IMR-90 (cell line): Measurements from ENCODE around the gene KICS2. TPM values are rescaled to one million over a fixed set of nuclear protein-coding genes. Genes with fewer than 3 reads are reported as not detected.

Experiments used
- ATAC-seq: fragments of 200-7000 bp; cut with Tn5 transposase; 2 replicates; pipeline ENCODE4 v1.9.1; 2020; ENCODE audit warnings: low read depth, mild to moderate bottlenecking, moderate library complexity
- BruUV-seq: library from RNA; stranded (reverse); fragments of 400-500 nt; replicated peaks from 2 replicates; lab custom pipeline; 2021; lab: Mats Ljungman, UMichigan
- CTCF ChIA-PET: fragments of 300-600 bp; formaldehyde crosslinking; extraction: SDS; loops from one replicate; lab custom pipeline; 2021; ENCODE audit warnings: antibody characterized with exemption; lab: Yijun Ruan, JAX
- POLR2A ChIA-PET: fragments of 300-600 bp; sonication (Branson Sonifier 250); formaldehyde crosslinking; loops from one replicate; lab custom pipeline; 2022; ENCODE audit warnings: antibody characterized with exemption; ENCODE audit not compliant: unreplicated experiment; lab: Charles Lee
- DNase-seq: peaks from one replicate; pipeline ENCODE4 v3.0.0; 2013
- H2AFZ ChIP-seq: replicated peaks from 2 replicates; pipeline ENCODE3; 2013; ENCODE audit warnings: low read length, mild to moderate bottlenecking; ENCODE audit not compliant: poor library complexity
- H2AK5ac ChIP-seq: 2 replicates; pipeline ENCODE4 v1.6.1; 2013; ENCODE audit warnings: low read depth, low read length, inconsistent platforms
- H2AK9ac ChIP-seq: replicated peaks from 2 replicates; pipeline ENCODE3; 2013; ENCODE audit warnings: mild to moderate bottlenecking, low read depth, low read length, moderate library complexity; ENCODE audit not compliant: poor library complexity
- H2BK120ac ChIP-seq: 2 replicates; pipeline ENCODE4 v1.6.1; 2013; ENCODE audit warnings: low read depth, low read length, inconsistent platforms
- H2BK15ac ChIP-seq: 3 replicates; pipeline ENCODE4 v1.6.1; 2013; ENCODE audit warnings: low read depth, low read length, inconsistent platforms
- H2BK20ac ChIP-seq: 2 replicates; pipeline ENCODE4 v1.6.1; 2013; ENCODE audit warnings: low read depth, mild to moderate bottlenecking, inconsistent platforms, low read length, moderate library complexity
- H2BK5ac ChIP-seq: 2 replicates; pipeline ENCODE4 v1.6.1; 2013; ENCODE audit warnings: mild to moderate bottlenecking, low read depth, low read length, inconsistent platforms; ENCODE audit not compliant: poor library complexity, severe bottlenecking
- H3K14ac ChIP-seq: replicated peaks from 2 replicates; pipeline ENCODE4 v1.6.1; 2013; ENCODE audit warnings: low read depth, low read length, inconsistent platforms
- H3K18ac ChIP-seq: 2 replicates; pipeline ENCODE4 v1.6.1; 2013; ENCODE audit warnings: low read depth, low read length, control low read depth
- H3K23ac ChIP-seq: 2 replicates; pipeline ENCODE4 v1.6.1; 2013; ENCODE audit warnings: low read depth, low read length, inconsistent platforms
- H3K27ac ChIP-seq: 2 replicates; pipeline ENCODE4 v1.5.1; 2013; ENCODE audit warnings: mild to moderate bottlenecking, control low read depth, low read length; ENCODE audit not compliant: insufficient read depth
- H3K27me3 ChIP-seq: 2 replicates; pipeline ENCODE4 v1.6.1; 2013; ENCODE audit warnings: low read length; ENCODE audit not compliant: control insufficient read depth, insufficient read depth
- H3K36me3 ChIP-seq: 2 replicates; pipeline ENCODE4 v1.6.1; 2013; ENCODE audit warnings: low read length, mixed read lengths; ENCODE audit not compliant: control insufficient read depth, insufficient read depth
- H3K4ac ChIP-seq: 2 replicates; pipeline ENCODE4 v1.6.1; 2013; ENCODE audit warnings: low read depth, low read length, inconsistent platforms
- H3K4me1 ChIP-seq: 2 replicates; pipeline ENCODE4 v1.6.1; 2013; ENCODE audit warnings: low read length, mixed read lengths; ENCODE audit not compliant: control insufficient read depth, insufficient read depth
- H3K4me2 ChIP-seq: 2 replicates; pipeline ENCODE4 v1.6.1; 2013; ENCODE audit warnings: low read depth, mild to moderate bottlenecking, control low read depth, low read length, moderate library complexity
- H3K4me3 ChIP-seq: 2 replicates; pipeline ENCODE4 v1.5.1; 2013; ENCODE audit warnings: low read depth, mild to moderate bottlenecking, control low read depth, low read length, moderate library complexity; ENCODE audit not compliant: insufficient read depth
- H3K56ac ChIP-seq: 2 replicates; pipeline ENCODE4 v1.6.1; 2013; ENCODE audit warnings: low read length, inconsistent platforms; ENCODE audit not compliant: insufficient read depth; ENCODE audit errors: extremely low read depth
- H3K79me1 ChIP-seq, 2 experiments: 2 replicates each; pipeline ENCODE4 v1.6.1; 2013; ENCODE audit warnings: low read length in 2 of 2, inconsistent platforms in 1 of 2, low read depth in 1 of 2
- H3K9ac ChIP-seq: 2 replicates; pipeline ENCODE4 v1.6.1; 2013; ENCODE audit warnings: low read depth, low read length, control low read depth
- H3K9me1 ChIP-seq: 2 replicates; pipeline ENCODE4 v1.6.1; 2013; ENCODE audit warnings: low read length, inconsistent platforms; ENCODE audit not compliant: insufficient read depth
- H3K9me3 ChIP-seq: 2 replicates; pipeline ENCODE4 v1.6.1; 2013; ENCODE audit warnings: low read length; ENCODE audit not compliant: control insufficient read depth, insufficient read depth
- H4K20me1 ChIP-seq: 2 replicates; pipeline ENCODE4 v1.6.1; 2013; ENCODE audit warnings: low read length, inconsistent platforms; ENCODE audit not compliant: insufficient read depth
- H4K5ac ChIP-seq: 2 replicates; pipeline ENCODE4 v1.6.1; 2013; ENCODE audit warnings: mild to moderate bottlenecking, low read depth, low read length, control low read depth
- H4K8ac ChIP-seq, 2 experiments: 2 replicates each; pipeline ENCODE4 v1.6.1; 2013; ENCODE audit warnings: low read depth in 2 of 2, low read length in 2 of 2, control low read depth in 1 of 2, inconsistent platforms in 1 of 2
- H4K91ac ChIP-seq: 2 replicates; pipeline ENCODE4 v1.6.1; 2013; ENCODE audit warnings: low read depth, low read length, inconsistent platforms; ENCODE audit not compliant: insufficient read depth
- BHLHE40 ChIP-seq: fragments of 150-350 bp; IDR thresholded peaks from 2 replicates; pipeline ENCODE4 v1.6.1; 2016; ENCODE audit warnings: mild to moderate bottlenecking, low read depth, low read length
- CEBPB ChIP-seq: IDR thresholded peaks from 2 replicates; pipeline ENCODE4 v1.6.1; 2012; ENCODE audit warnings: low read depth, low read length, improper control_type of control experiment
- CHD1 ChIP-seq: IDR thresholded peaks from 2 replicates; pipeline ENCODE4 v1.6.1; 2012; ENCODE audit warnings: low read depth, low read length, improper control_type of control experiment
- ELK1 ChIP-seq: fragments of 150-350 bp; IDR thresholded peaks from 2 replicates; pipeline ENCODE4 v1.6.1; 2016; ENCODE audit warnings: low read depth, mild to moderate bottlenecking, low read length, moderate library complexity, borderline replicate concordance
- FOS ChIP-seq: fragments of 150-350 bp; IDR thresholded peaks from 2 replicates; pipeline ENCODE4 v1.6.1; 2016; ENCODE audit warnings: low read depth, low read length
- MAFK ChIP-seq: IDR thresholded peaks from 2 replicates; pipeline ENCODE4 v1.6.1; 2012; ENCODE audit warnings: low read depth, low read length, improper control_type of control experiment
- MAZ ChIP-seq: IDR thresholded peaks from 2 replicates; pipeline ENCODE4 v1.6.1; 2012; ENCODE audit warnings: low read depth, mild to moderate bottlenecking, low read length, improper control_type of control experiment, moderate library complexity, borderline replicate concordance
- MXI1 ChIP-seq: IDR thresholded peaks from 2 replicates; pipeline ENCODE4 v1.6.1; 2012; ENCODE audit warnings: low read depth, mild to moderate bottlenecking, low read length, moderate library complexity, borderline replicate concordance
- NFE2L2 ChIP-seq: fragments of 150-350 bp; IDR thresholded peaks from 2 replicates; pipeline ENCODE4 v1.6.1; 2016; ENCODE audit warnings: low read depth, mild to moderate bottlenecking, low read length
- RAD21 ChIP-seq: IDR thresholded peaks from 2 replicates; pipeline ENCODE4 v1.6.1; 2012; ENCODE audit warnings: low read length, improper control_type of control experiment
- RCOR1 ChIP-seq: IDR thresholded peaks from 2 replicates; pipeline ENCODE4 v1.6.1; 2012; ENCODE audit warnings: mild to moderate bottlenecking, low read length, improper control_type of control experiment; ENCODE audit not compliant: insufficient replicate concordance
- RFX5 ChIP-seq: IDR thresholded peaks from 2 replicates; pipeline ENCODE4 v1.8.0; 2012; ENCODE audit warnings: low read depth, mild to moderate bottlenecking, low read length, moderate library complexity
- SMC3 ChIP-seq: fragments of 150-350 bp; IDR thresholded peaks from 2 replicates; pipeline ENCODE4 v1.6.1; 2016; ENCODE audit warnings: low read depth, mild to moderate bottlenecking, antibody characterized with exemption, low read length, moderate library complexity
- WGBS, 2 experiments: methylation state at CpG; one replicate each; pipeline versions ENCODE4 v1.1.5 to v1.1.7; 2013; ENCODE audit warnings: missing lambda C conversion rate in 2 of 2; ENCODE audit not compliant: insufficient read length in 1 of 2; ENCODE audit errors: extremely low coverage in 2 of 2; 5-methylcytosine and 5-hydroxymethylcytosine counted together
- dilution Hi-C: fragments of 300-500 bp; cut with HindIII; formaldehyde crosslinking; loops from one replicate; pipeline ENCODE4 v1.14.3; 2018; ENCODE audit warnings: low sequenced_read_pairs; ENCODE audit not compliant: unreplicated experiment
- in situ Hi-C: fragments of 300-500 bp; cut with MboI; formaldehyde crosslinking; loops from 3 replicates; pipeline ENCODE4 v1.14.3; 2019; ENCODE audit warnings: low sequenced_read_pairs, inconsistent platforms, mixed read lengths
- intact Hi-C: fragments of 100-400 bp; cut with micrococcal nuclease; formaldehyde crosslinking; loops from 2 replicates; pipeline ENCODE4 v1.10.0; 2022
- polyA plus RNA-seq, 3 experiments: library from polyadenylated mRNA; depleted of rRNA; stranded (reverse); fragments of >200 nt; gene quantifications; 2 replicates each; pipeline ENCODE4 v1.2.3, GENCODE V29; 2012; ENCODE audit warnings: low replicate concordance in 1 of 3
- total RNA-seq: library from RNA; depleted of rRNA; stranded (reverse); fragments of >200 nt; gene quantifications from 2 replicates; pipeline ENCODE4 v1.2.3, GENCODE V29; 2012
- TF ChIP-seq, protein P1 (sequence below): conservative IDR thresholded peaks from 2 replicates; pipeline ENCODE4 v1.5.1; 2012; ENCODE audit warnings: mild to moderate bottlenecking, low read depth, low read length, improper control_type of control experiment
- TF ChIP-seq, protein P2 (sequence below): fragments of 150-350 bp; IDR thresholded peaks from 2 replicates; pipeline ENCODE4 v1.6.1; 2017; ENCODE audit warnings: mild to moderate bottlenecking, antibody characterized with exemption, low read length, low read depth

The KICS2 gene
- total and polyA plus RNA-seq, 2 of the 4 experiments (the other 2 are of a cell fraction) = 2.4 to 6.1 TPM

DNA sequence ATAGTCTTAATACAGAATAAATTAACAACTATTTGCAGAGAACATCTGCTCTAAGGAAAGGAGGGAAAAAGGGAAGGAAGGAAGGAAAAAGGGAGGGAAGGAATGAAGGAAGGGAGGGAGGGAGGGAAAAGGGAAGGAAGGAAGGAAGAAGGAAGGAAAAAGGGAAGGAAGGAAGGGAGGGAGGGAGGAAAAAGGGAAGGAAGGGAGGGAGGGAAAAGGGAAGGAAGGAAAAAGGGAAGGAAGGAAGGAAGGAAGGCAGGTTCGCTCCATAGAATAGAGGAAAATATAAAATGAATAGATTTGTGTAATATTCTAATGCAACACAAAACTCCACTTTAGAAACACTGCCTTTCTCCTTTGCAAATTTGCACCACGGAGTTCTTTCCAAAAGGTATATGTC lies 16.6 kb downstream of the KICS2 start:
- Histone ChIP-seq H4K91ac (no peak overlapping the region), H3K27me3 (no peaks in the 10 kb centered on the region), H2AK5ac (no peak overlapping the region), H2BK120ac (no peak overlapping the region), H3K36me3 (no peaks in the 10 kb centered on the region), H4K8ac (no peak overlapping the region), H3K9ac (no peak overlapping the region), H3K9me3 (no peaks in the 10 kb centered on the region), H3K79me1 (no peaks in the 10 kb centered on the region), H2BK20ac (no peak overlapping the region), H3K56ac (no peak overlapping the region), H3K4ac (no peak overlapping the region), H3K27ac (no peak overlapping the region), H3K4me2 (no peak overlapping the region), H2BK15ac (no peak overlapping the region), H3K23ac (no peak overlapping the region), H2AK9ac (no peak overlapping the region), H4K20me1 (no peaks in the 10 kb centered on the region), H3K4me3 (no peak overlapping the region), H2AFZ (no peak overlapping the region), H3K4me1 (no peaks in the 10 kb centered on the region), H3K9me1 (no peaks in the 10 kb centered on the region), H2BK5ac (no peak overlapping the region), H4K5ac (no peak overlapping the region), H3K14ac (no peak overlapping the region), H3K18ac (no peak overlapping the region)
- no TSS peak for BruUV-seq
- DNase-seq = no peak
- in situ Hi-C loops = no loop called here
- CTCF ChIA-PET = interaction anchor here (0.6 kb wide), 1 partner anchor 1064 kb away, joined by 3 read pairs; no protein-coding TSS in a partner anchor
- ATAC-seq = no peak
- dilution Hi-C loops = no loop called here
- TF ChIP-seq RCOR1 (no peak), FOS (no peak), RFX5 (no peak), ELK1 (no peak), CEBPB (no peak), MAZ (no peak), MXI1 (no peak), RAD21 (no peak), NFE2L2 (no peak), MAFK (no peak), CHD1 (no peak), BHLHE40 (no peak), SMC3 (no peak)
- TF ChIP-seq, protein P1, sequence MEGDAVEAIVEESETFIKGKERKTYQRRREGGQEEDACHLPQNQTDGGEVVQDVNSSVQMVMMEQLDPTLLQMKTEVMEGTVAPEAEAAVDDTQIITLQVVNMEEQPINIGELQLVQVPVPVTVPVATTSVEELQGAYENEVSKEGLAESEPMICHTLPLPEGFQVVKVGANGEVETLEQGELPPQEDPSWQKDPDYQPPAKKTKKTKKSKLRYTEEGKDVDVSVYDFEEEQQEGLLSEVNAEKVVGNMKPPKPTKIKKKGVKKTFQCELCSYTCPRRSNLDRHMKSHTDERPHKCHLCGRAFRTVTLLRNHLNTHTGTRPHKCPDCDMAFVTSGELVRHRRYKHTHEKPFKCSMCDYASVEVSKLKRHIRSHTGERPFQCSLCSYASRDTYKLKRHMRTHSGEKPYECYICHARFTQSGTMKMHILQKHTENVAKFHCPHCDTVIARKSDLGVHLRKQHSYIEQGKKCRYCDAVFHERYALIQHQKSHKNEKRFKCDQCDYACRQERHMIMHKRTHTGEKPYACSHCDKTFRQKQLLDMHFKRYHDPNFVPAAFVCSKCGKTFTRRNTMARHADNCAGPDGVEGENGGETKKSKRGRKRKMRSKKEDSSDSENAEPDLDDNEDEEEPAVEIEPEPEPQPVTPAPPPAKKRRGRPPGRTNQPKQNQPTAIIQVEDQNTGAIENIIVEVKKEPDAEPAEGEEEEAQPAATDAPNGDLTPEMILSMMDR = no peak
- TF ChIP-seq, protein P2, sequence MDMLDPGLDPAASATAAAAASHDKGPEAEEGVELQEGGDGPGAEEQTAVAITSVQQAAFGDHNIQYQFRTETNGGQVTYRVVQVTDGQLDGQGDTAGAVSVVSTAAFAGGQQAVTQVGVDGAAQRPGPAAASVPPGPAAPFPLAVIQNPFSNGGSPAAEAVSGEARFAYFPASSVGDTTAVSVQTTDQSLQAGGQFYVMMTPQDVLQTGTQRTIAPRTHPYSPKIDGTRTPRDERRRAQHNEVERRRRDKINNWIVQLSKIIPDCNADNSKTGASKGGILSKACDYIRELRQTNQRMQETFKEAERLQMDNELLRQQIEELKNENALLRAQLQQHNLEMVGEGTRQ = no peak
- intact Hi-C loops = no loop called here
- POLR2A ChIA-PET = no interaction called here
- WGBS, 2 experiments = no CpG with 5 or more reads among the region's 2 CpGs
